GM04503 (cell line): ENCODE results near the gene THG1L.
"Not testable (repeated sequence)": the region's sequence is repeated elsewhere in the genome, so short reads cannot be mapped to it uniquely, and the experiment has no call there.

Experiments used
- DNase-seq: peaks from one replicate; pipeline ENCODE4 v3.0.0-alpha.2; 2012; ENCODE audit warnings: low read depth

The THG1L gene

GRCh38 chr5:157727858-157728257 is 3.4 kb upstream of the THG1L start:
- DNase-seq: not testable (repeated sequence)

GRCh38 chr5:157729858-157730257 is 1.4 kb upstream of the THG1L start:
- DNase-seq: no peak

- DNase-seq: no peak
Measured at GRCh38 chr5:157730900-157731271, 334 bp upstream of the THG1L start.

- DNase-seq: no peak
Measured at GRCh38 chr5:157732130-157732514, 902 bp downstream of the THG1L start.

GRCh38 chr5:157732596-157733262 is 1.5 kb downstream of the THG1L start:
- DNase-seq: no peak

GRCh38 chr5:157734436-157734835 is 3.2 kb downstream of the THG1L start:
- no peak for DNase-seq

DNA sequence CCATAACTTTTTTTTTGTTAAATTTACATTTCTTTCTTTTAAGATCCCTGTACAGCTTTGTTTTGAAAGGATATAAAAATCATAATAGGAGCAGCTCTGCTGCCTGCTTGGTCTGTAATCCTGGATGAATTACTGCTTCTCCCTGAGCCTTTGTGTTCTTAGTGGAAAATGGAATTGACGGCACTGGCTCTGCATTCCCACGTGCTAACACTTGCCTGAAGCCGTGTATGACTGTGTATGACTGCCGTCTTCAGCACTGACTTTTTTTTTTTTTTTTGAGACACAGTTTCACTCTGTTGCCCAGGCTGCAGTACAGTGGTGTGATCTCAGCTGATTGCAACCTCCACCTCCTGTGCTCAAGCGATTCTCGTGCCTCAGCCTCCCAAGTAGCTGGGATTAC is 4.8 kb downstream of the THG1L start:
- no peak for DNase-seq

DNA sequence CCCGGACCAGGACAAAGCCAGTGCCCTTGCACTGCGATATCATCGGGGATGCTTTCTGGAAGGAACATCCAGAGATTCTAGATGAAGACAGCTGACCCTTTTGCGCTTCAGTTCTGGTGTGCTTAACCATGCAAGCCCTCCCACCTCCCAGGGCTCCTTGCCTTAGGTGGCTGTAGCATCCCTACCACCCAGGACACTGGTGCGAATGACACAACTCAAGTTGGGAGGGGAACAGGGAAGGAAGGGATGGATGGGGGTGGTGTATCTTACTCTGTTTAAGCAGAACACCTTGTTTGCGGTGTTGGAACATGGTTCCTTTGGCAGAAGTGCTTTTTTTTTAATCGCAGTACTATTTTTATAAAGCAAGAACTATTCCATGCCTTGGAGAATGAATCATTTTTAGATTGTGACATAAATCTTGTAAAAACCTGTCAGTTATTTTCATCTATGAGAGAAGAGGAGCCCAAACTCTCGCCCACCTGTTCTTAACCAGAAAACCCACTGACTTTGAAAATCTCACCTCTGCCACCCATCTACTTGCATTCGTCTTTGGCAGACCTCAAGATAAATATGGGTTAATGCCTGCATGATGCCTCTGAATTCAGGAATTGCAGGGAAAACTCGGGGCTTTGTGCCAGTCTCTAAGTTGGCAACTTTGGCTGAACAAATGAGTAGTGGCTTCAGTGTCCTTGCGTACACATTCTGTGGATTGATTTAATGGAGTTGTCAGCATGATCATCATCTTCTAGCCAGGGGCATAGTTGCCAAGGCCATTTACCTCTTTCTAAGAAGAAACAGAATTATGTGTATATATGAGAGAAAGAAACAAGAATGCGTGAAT is 8.4 kb downstream of the THG1L start:
- no peak for DNase-seq

DNA sequence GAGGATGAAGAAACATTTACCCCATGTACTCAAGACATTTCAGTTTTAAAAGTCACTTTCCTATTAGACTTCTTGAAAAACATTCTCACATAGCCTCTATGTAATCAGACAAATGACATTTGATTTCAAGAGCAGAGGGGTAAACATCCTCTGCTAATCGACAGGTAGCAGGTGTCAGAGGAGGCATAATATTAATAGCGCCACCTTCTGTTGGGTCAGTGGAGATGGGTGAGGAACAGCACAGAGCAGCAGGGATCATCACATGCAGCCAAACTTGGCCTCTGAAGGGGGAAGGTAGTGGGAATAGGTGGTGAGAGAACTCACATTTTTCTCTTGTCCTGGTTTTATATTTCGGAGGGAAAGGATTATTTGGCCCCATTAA is 9.0 kb downstream of the THG1L start:
- DNase-seq: no peak

- no peak for DNase-seq
Measured at GRCh38 chr5:157741131-157741530, 9.9 kb downstream of the THG1L start.

DNA sequence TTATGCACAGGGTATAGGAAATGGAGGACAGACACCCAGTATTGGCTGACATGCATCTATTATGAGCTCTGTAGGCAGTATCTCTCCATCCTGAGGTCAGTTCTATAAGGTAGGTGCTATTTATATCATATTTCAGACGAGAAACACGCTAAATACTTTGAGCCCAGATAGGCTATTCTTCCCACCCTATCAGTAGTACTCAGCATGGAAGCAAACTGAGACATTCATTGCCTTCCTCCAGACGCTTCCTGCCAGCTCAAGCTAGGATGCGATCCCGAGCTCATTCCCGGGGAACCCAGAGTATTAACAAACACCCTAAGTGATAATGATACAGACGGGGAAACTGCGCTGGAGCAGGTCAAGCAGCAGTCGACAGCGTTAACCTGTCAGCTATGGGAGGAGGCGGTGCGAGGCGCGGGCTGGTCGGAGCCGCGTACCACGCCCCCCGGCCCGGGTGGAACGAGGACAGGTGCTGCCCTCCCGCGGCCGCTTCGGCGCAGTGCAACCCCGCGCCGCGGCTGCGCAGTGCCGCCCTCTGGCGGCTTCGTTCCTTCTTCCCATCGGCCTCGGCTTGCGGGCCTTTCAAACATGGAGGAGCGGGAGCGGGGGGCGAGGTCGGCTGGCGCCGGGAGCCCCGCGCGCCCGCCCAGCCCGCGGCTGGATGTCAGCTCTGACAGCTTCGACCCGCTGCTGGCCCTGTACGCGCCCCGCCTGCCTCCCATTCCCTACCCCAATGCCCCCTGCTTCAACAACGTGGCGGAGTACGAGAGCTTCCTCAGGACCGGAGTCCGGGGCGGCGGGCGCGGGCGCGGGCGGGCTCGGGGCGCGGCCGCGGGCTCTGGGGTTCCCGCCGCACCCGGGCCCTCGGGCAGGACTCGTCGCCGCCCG is 12.2 kb downstream of the THG1L start, which contains the start of gene LSM11:
LSM11 (plus strand) TSS at position 550 of the 888 bp plus-strand sequence; CDS start at position 589, 39 bp downstream.
- no peak for DNase-seq

DNA sequence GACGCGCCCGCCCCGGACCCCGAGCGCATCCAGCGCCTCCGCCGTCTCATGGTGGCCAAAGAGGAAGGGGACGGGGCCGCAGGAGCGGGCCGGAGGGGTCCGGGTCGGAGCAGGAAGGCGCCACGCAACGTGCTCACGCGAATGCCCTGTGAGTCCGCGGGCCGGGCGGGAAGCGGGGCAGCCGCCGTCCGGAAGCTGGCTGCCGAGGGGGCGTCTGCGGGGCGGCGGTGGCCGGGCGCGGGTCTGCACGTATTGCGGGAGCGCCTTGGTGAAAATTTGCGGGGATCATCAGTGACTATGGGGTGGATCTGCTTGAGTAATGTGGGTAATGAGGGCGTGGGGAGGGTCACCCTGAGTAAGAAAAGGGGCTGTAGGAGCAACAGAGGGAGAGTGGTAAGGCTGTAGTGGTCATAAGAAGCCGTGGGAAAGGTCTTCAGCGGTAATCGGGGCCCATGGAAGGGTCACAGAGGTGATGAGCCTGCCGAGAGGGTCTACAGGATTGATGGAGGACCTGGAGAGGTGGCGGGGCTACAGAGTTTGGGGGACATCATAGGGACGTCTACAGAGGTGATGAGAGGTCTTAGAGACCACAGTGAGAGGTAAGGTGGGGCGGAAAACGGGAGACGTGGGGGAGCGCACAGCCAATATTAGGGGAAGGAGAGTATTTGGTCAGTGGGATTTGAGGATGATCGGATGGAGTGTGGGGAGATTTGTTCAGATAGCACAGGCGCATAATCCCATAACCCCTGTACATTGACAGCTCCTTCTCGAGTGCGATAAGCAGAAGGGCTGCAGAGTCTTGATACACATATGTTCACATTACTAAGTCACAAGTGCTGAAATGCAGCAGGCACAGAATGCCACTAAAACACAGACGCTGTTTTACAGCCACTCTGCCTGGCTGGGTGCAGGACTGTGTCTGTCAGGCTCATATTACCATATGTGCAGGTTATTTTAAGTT is 13.1 kb downstream of the THG1L start:
- DNase-seq: no peak

GRCh38 chr5:157745041-157745456 is 13.8 kb downstream of the THG1L start:
- no peak for DNase-seq

DNA sequence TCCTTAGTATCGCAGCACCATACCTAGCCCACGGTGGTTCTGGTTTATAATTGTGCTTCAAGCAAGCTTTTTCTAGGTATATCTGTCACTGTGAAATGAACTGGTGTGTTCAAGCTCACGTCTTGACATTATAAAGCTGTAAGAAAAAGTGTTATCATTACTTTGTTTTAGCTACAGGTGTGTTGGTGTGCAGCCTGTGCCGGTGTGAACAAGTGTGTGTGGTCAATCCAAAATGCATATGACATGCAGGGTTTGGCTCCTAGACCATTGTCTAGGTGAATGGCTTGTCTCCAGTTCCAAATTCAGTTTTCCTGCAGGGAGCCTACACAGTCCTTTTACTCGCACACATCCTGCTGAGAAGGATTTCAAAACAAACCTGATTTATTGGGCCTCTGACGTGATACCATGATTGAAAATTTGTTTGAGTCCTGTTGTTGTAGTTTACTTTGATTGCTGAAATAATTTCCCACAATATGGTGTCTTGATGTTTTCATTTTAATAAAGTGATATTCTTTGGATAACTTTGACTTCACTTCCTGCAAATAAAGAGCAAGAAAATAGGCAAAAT is 16.0 kb downstream of the THG1L start:
- DNase-seq: no peak

- DNase-seq: no peak
Measured at GRCh38 chr5:157747766-157748700, 16.8 kb downstream of the THG1L start.

GRCh38 chr5:157748760-157749461 is 17.7 kb downstream of the THG1L start:
- peak; percentile 43 for DNase-seq

- DNase-seq: no peak
Measured at GRCh38 chr5:157749462-157749799, 18.2 kb downstream of the THG1L start.

DNA sequence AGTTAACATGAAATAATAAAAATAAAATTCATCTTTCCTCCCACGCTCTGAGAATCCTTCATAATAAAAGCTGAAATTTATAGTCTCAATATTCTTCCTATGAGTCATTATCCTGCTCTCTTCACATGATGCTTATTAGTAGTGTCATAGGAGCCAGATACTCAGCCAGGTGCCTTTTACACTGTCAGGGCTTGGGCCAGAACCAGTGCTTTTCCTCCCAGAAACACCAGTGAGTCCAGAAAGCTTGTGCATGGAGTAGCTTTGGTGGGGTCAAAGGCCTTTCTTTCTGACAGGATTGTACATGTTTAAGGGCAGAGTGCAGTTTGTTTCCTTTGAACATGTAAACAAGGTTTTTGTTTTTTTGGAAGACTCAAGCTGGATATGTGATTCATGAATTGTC is 19.1 kb downstream of the THG1L start:
- DNase-seq: no peak

GRCh38 chr5:157756122-157756521 is 24.9 kb downstream of the THG1L start:
- DNase-seq: no peak
